Left ventricle myocardium superior (tissue), 1 donor: ENCODE data around the gene ZNF768. TPM values are rescaled to one million over a fixed set of nuclear protein-coding genes. Genes with fewer than 3 reads are reported as not detected.

Experiments
- ATAC-seq: fragments of 200-7000 bp; cut with Tn5 transposase; one replicate; pipeline ENCODE4 v1.9.1; 2020; ENCODE audit warnings: mild to moderate bottlenecking, moderate library complexity
- DNase-seq: peaks from one replicate; pipeline ENCODE4 v3.0.0-alpha.2; 2020
- intact Hi-C: fragments of 100-400 bp; cut with micrococcal nuclease; formaldehyde crosslinking; loops from one replicate; pipeline ENCODE4 v1.11.0; 2022
- long read RNA-seq: library from polyadenylated mRNA; unstranded; transcript quantifications from one replicate; pipeline ENCODE4 v2.0.0, GENCODE V29; 2021
- total RNA-seq: library from RNA; stranded (reverse); fragmentation: NEBNext Ultra II Directional; extraction: Animal tissue kit (Norgen Biotek cat#: 25700); gene quantifications from one replicate; pipeline ENCODE4 v1.2.1, GENCODE V29; 2021
- donor health status: DM: no; HTN: yes; CAD: no; lungs with severe emphysema.

The ZNF768 gene
- total RNA-seq, result 75.4 TPM
- long read RNA-seq, transcript ZNF768-201 (2 exons, 2,315 nt), result major isoform, 13 of 56 reads
- long read RNA-seq, partial matches to known transcripts, result 0 of 56 reads
- long read RNA-seq, other reads (novel, unspliced or antisense), result 43 of 56 reads

DNA sequence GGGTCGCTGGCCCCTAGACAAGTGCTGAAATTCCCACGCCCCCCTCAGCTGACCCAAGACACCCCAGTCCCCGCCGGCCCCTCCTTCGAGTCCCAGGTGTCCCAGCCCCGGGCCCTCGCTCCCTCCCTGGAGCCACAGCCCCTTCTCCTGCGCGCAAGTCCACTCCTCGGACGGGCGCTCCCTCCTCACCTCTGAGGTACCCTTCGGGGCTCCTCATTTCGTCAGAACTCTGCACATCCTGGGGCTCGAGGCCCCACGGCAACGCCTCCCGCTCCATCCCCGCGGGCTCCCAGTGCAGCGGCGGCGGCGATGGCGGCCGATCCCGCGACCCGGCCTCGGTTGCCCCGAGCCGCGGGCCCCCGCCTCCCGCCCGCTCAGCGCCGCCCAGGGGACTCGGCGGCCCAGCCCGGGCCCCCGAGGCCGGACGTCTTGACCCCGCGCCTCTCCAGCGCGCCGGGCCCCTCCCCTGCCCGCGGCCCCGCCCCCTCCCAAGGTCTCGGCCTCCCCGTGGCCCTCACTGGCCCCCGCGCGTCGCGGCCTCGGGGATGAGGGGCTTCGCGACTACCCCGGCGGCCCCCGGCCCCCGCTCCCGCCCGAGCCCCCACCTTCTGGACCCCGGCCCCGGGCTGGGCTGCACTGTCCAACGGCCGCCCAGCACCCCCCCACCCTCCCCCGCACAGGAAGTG, at the start of gene ZNF768:
ZNF768 (minus strand) TSS at position 430 of the 686 bp plus-strand sequence; CDS start at position 277, 153 bp downstream.
- DNase-seq (peak; percentile 84), ATAC-seq (peak; percentile 64)
- intact Hi-C loops, result no loop called here

DNA sequence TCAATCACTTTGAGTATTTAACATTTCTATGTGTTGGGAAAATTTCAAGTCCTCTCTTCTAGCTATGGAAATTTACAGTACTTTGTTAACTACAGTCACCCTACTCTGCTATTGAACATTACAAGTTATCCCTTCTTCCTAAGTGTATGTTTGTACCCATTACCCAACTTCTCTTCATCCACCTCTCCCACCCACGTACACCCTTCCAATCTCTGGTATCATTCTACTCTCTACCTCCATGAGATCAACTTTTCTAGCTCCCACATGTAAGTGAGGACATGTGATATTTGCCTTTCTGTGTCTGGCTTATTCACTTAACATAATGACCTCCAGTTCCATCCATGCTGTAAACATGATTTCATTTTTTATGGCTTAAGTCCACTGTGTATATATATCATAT, 48.3 kb upstream of the ZNF768 start:
- DNase-seq (no peak), ATAC-seq (no peak)
- intact Hi-C loops, result no loop called here

DNA sequence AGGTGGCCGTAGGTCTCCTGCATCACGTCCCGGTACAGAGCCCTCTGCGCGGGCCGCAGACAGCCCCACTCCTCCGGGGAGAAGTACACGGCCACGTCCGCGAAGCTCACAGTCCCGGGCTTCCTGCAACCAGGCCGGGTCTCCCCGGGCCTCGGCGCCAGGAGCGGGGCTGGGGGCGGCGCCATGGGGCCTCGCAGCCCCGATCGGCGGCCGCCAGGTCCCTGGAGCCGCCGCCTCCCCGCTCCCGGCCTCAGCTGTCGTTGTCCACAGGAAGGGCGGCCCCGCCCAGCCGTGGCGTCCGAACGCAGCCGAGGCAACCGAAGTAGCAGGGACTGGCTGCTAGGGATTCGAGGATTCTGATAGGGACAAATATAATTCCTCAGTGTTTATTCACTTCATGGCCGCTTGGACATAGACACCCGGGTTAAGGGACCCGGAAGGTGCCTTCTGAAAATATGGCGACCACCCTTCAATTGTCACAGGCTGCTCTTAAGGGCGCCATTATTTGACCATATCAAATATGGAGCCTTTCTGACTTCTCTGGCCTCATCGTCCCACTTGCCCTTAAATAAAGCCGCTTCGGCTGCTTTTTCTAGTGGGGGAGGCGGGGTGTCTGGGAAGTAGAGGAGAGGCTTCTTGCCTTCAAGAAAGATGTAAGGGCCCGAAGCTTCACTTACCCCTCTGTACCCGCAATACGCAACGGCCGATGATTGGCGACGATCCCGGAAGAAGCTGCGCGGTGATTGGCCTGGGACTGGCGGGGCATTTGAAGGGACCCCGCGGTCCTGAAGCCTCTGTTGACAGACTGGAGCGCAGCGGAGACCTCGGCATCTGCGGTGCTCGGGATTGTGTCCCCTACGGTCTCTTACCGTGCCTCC, 45.3 kb upstream of the ZNF768 start, which contains the start of gene ZNF688:
ZNF688 (minus strand) TSS at position 270 of the 878 bp plus-strand sequence; CDS start at position 185, 85 bp downstream.
- ATAC-seq (peak; percentile 90), DNase-seq (peak; percentile 94)
- intact Hi-C loops, result no loop called here

DNA sequence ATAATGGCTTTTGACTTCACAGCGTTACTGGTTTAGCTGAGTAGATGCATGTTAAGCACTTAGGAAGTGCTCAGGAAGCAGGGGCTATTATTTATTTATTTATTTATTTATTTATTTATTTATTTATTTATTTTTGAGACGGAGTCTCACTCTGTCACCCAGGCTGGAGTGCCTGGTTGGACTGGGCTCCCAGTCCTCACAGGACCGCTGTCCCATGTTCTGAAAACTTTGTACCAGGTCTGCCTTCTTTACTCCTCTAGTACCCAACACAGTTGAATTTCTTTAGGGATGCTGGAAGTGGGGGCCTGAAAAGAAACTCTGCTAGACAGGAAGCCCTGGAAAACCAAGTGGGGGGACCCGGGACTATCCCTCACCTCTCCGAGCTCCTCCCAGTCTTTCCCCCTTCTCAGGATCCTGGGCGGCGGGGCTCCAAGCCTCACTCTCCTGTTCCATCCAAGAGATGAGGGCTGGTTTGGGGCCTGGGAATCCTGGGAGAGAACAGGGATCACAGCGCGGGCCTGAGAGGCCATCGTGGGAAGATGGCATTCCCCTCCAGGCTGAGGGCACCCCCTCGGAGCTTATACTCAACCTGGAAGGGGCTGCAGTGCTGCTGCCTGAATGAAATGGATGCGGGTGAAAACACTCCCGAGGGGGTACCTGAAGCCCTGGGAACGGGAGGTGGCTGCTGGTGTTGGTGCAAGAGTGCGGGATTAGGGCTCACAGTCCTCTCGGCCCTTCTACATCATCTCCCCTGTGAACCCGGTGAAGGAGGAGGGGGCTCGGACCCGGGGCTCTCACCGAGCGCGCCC, 44.5 kb upstream of the ZNF768 start:
- ATAC-seq, result peak; percentile 30
- intact Hi-C loops, result no loop called here
- peak; percentile 42 for DNase-seq

DNA sequence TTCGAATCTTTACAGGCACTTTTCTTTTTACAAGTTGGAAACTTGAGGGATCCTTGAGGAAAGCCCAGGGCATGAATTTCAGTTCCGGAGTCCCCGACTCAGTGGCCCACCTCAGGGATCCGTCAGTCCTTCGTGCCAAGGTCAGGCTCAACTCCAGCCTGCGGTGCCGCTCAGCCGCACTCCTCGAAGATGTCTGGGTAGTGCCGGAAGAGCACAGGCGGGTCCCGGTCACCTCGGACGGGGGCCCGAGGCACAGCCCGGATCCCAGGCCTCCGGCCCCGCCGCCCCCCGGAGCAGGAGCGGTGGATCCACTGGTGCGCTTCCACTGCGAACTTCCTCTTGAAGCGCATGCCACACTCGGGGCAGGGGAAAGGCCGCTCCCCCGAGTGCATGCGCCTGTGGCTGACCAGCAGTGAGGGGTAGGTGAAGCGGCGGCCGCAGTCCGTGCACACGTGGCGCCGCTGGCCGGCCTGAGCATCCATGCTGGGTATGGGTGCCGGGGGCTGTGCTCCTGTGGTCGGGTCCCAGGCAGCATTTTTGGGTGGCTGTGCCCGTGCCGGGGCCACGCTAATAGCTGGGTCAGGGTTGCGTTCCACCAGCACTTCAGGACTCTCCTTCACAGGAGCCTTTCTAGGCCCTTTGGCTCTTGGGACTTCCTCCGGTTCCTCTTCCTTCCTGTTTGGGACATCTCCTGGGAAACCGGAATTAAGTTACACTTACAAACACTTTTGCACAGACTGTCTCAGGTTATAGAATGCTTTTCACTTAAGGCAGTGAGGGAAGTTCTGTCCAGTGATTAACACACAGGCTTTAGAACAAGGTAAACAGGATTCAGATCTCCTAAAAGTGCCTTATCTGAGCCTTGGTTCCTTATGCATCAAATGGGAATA, 43.6 kb upstream of the ZNF768 start:
- no peak for DNase-seq
- intact Hi-C loops, result no loop called here
- no peak for ATAC-seq

DNA sequence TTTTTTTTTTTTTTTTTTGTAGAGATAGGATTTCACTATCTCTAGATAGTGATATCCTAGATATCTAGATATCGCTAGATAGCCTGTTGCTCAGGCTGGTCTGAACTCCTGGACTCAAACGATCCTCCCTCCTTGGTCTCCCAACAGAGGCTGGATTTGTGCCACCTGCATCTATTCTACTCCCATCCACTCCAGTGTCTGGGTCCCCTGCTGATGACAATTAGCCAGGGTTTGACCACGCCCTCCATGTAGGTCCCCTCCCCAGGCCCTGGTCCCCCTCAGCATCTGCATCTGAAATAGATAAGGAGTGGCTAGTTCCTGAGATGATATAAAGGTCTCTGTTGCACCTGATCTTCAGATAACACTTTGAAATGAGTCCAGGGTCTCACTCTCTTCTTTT, 42.9 kb upstream of the ZNF768 start:
- intact Hi-C loops, result no loop called here
- ATAC-seq (no peak), DNase-seq (no peak)

DNA sequence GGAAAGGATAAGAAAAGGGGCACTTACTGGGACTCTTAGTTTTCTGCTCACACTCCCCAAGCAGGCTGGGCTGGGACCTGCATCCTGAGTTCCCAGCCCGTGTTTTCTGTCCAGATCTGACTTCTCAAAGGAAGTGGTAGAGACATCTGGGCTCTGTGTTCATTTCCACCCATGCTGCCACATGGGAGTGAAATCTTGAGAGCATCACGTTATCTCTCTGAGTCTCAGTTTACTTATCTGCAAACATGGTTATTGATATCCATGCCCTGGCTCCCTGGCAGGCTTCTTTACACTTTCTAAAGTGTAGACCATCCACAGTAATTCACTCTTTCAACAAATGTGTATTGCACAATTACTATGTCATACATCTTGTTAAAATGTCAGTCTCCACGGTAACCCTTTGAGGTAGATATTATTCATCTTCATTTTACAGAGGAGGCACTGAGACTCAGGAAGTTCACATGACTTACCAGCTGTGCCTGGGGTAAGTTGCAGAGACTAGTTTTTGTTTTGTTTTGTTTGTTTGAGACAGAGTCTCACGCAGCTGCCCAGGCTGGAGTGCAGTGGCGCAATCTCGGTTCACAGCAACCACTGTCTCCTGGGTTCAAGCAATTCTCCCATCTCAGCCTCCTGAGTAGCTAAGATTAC, 41.7 kb upstream of the ZNF768 start:
- DNase-seq (no peak), ATAC-seq (no peak)
- intact Hi-C loops, result no loop called here

DNA sequence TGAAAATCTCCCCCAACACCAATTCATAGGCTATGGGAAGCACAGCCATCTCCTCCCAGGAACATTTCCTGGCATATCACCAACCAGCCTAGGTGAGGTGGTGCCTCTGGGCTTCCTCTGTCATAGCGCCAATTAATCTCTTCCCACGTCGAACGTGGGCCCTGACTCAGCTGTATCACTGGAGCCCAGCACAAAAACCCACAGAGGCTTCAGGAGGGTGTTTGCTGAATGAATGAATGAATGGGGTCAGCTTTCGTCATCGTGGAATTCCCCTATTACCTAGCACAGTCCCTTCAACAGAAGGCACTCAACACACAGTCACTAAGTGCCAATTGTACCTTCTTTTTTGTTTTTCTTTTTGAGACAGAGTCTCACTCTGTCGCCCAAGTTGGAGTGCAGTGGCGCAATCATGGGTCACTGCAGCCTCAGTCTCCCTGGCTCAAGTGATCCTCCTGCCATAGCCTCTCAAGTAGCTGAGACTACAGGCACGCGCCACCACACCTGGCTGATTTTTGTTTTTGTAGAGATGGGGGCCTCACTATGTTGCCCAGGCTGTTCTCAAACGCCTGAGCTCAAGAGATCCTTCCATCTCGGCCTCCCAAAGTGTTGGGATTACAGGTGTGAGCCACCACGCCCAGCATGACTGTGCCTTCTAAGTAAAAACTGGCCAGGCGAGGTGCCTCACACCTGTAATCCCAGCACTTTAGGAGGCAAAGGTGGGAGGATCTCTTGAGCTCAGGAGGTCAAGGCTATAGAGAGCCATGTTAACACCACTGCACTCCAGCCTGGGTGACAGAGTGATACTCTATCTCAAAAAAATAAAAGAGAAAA, 41.0 kb upstream of the ZNF768 start:
- no peak for DNase-seq
- intact Hi-C loops, result no loop called here
- ATAC-seq, result no peak

DNA sequence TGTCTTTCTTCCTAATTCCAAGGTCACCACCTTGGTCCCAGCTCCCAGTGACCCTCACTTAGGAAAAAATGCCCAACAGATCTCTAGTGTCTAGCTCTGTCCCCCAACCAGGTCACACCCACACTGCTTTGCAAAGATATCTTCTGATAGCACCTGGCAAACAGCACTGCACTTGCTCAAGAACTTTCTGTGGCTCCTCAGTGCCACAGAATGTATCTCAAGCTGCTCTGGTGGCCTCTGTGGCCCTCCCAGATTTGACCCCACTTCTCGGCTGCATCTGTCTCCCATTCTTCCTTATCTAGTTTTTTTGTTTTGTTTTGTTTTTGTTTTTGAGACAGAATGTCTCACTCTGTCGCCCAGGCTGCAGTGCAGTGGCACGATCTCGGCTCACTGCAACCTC, 40.2 kb upstream of the ZNF768 start:
- intact Hi-C loops, result no loop called here
- no peak for ATAC-seq
- DNase-seq, result no peak

DNA sequence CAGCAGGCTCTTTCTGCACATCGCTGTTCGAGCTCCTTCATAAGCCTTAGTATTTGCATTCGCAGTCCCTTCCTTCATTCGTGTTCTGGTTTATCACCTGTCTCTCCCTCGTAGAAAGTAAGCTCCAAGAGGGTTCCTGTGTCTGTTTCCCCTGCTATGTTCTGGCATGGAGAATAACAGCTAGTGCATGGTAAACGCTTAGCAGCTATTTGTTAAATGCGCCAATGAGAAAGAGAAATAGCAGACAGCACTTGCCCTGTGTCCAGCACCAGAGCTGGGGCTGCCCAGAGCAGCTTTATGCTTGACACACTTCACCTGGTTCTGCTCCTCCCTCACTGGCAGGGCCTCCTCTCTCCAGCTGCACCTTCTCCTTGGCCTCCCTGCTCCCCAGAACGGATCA, 39.6 kb upstream of the ZNF768 start:
- ATAC-seq, result no peak
- intact Hi-C loops, result no loop called here

DNA sequence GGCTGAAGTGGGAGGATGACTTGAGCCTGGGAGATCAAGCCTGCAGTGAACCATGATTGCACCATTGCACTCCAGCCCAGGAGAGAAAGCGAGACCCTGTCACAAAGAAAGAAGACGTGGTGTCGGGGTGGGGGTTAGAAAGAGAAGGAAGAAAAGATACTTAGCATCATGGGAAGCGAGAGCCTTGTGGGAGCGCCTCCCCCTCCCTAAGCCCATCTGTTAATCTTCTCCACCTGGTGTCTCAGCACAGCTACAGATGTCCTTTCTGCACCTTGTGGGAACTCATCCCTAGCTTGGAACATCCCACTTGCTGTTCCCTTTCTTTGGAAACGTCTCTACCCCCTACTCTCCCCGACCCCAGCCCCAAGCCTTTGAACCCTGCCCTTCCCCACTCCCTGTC, 39.2 kb upstream of the ZNF768 start:
- DNase-seq (no peak), ATAC-seq (no peak)
- intact Hi-C loops, result no loop called here

More for the DNA sequence above, 39.6 kb upstream of the ZNF768 start:
- no peak for DNase-seq

DNA sequence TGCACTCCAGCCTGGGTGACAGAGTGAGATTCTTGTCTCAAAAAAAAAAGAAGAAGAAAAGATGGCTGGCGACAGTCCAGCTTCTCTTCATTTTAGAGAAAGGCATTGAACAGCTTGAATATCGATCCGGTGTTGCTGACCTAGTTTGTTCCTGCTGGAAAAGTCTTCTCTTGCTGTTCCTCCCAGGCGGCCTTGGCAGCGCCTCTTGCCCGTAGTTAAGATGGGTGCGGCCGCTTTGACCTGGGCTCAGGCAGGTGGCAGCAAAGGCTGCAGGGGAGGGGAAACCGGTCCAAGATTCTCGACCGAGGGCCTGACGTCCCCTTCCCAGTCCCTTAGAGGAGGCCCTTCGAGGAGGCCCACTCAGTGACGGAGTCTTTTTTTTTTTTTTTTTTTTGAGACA, 35.7 kb upstream of the ZNF768 start:
- no peak for DNase-seq
- intact Hi-C loops, result no loop called here
- ATAC-seq, result no peak

DNA sequence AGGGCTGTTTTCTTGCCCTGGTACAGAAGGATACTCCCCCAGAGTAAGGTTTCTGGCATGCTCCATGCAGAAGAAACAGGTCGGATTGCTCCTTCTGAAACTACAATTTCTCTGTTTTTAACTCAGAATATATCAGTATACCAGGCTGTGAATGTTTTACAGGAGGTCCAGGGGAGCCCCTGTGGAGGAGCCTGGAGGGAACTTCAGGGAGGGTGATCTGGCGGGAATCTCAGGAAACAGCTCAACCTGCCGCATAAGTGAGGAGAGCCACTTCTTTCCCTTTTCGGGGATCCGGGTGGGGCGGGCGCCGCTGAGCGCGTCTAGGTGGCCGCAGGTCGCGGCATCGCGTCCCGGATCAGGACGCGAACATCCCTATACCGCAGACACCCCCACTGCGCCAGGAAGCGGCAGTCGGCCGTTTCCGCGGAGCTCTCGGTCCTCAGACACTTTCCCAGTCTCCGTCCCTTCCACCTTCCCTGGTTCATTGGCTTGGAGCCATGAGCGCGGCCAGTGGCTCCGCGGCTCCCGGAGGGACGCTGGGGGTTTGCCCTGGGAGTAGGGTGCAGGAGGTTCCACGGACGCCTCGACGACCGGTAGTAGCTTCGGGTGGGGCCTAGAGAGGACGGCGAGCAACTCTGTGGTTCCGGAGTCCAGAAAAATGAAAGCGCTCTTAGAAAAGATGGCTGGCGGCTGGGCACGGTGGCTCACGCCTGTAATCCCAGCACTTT, 34.9 kb upstream of the ZNF768 start:
- intact Hi-C loops, result no loop called here
- ATAC-seq (no peak), DNase-seq (peak; percentile 63)

DNA sequence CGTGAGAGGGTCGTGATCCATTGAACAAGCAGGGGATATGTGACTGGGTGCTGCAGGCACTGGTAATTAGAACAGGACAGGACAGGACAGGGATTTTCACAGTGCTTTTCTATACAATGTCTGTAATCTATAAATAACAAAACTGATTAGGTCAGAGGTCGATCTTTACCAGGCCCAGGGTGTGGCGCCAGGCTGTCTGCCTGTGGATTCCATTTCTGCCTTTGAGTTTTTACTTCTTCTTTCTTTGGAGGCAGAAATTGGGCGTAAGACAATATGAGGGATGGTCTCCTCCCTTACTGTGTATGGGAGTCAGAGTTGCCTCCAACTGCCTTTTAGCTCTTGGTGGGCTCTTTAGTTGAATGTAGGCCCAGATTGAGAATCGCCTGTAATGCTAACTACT, 33.3 kb upstream of the ZNF768 start:
- intact Hi-C loops, result no loop called here
- ATAC-seq (no peak), DNase-seq (no peak)

DNA sequence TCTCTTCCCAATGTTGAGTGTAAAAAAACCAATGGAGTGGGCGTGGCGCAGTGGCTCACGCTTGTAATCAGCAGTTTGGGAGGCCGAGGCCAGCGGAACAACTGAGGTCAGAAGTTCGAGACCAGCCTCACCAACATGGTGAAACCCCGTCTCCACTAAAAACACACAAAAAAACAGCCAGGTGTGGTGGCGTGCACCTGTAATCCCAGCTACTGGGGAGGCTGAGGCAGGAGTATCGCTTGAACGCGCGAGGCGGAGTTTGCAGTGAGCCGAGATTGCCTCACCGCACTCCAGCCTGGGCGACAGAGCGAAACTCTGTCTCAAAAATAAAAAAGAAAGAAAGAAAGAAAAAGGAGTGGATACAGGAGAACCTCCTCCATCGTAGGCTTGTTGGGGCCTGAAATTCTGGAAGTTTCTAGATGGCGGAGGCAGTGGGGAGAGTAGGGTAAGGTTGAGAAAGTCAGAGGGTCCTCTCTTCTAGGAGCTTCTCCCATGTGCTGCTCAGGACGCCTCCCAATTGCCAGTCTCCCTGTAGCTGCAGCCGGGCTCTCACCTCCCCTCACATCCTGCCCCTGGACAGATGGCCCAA, 32.5 kb upstream of the ZNF768 start:
- DNase-seq (no peak), ATAC-seq (no peak)
- intact Hi-C loops, result no loop called here
